DND-41 (cell line): ENCODE measurements around the gene CSNK1G1.

Source experiments
- ATAC-seq: fragments of 200-7000 bp; cut with Tn5 transposase; 3 replicates; pipeline ENCODE4 v1.9.1; 2021; ENCODE audit warnings: low read depth; ENCODE audit not compliant: insufficient read depth
- DNase-seq: peaks from one replicate; pipeline ENCODE4 v3.0.0-alpha.2; 2020
- H2AFZ ChIP-seq: 2 replicates; pipeline ENCODE4 v1.6.0; 2012; ENCODE audit warnings: low read depth, low read length
- H3K27ac ChIP-seq: 2 replicates; pipeline ENCODE4 v1.5.1; 2012; ENCODE audit warnings: low read length, inconsistent platforms
- H3K27me3 ChIP-seq: fragments of 200-600 bp; sonication (generic); 2 replicates; pipeline ENCODE4 v1.6.0; 2012; ENCODE audit warnings: low read length, mild to moderate bottlenecking, inconsistent platforms; ENCODE audit not compliant: insufficient read depth, poor library complexity
- H3K36me3 ChIP-seq: 2 replicates; pipeline ENCODE4 v1.5.1; 2012; ENCODE audit warnings: low read length, inconsistent platforms; ENCODE audit not compliant: insufficient read depth
- H3K4me1 ChIP-seq: 2 replicates; pipeline ENCODE4 v1.5.1; 2012; ENCODE audit warnings: mild to moderate bottlenecking, low read length; ENCODE audit not compliant: insufficient read depth
- H3K4me2 ChIP-seq: 2 replicates; pipeline ENCODE4 v1.6.0; 2012; ENCODE audit warnings: mild to moderate bottlenecking, moderate library complexity, low read length, inconsistent platforms; ENCODE audit not compliant: insufficient read depth
- H3K4me3 ChIP-seq, 2 experiments: fragments of 200-600 bp in 1 of 2; shearing (Covaris generic) in 1 of 2; 2 replicates each; pipeline ENCODE4 v1.5.1; 2012 to 2016; ENCODE audit warnings: inconsistent platforms in 2 of 2, low read length in 2 of 2, mild to moderate bottlenecking in 2 of 2, low read depth in 1 of 2, moderate library complexity in 1 of 2
- H3K79me2 ChIP-seq: 2 replicates; pipeline ENCODE4 v1.6.0; 2012; ENCODE audit warnings: low read length, inconsistent platforms; ENCODE audit not compliant: insufficient read depth
- H3K9ac ChIP-seq: 2 replicates; pipeline ENCODE4 v1.6.0; 2012; ENCODE audit warnings: low read depth, mild to moderate bottlenecking, inconsistent platforms, low read length, moderate library complexity
- H3K9me3 ChIP-seq: 2 replicates; pipeline ENCODE4 v1.5.1; 2012; ENCODE audit warnings: low read length, moderate library complexity, mild to moderate bottlenecking, inconsistent platforms; ENCODE audit not compliant: insufficient read depth, severe bottlenecking
- H4K20me1 ChIP-seq: 2 replicates; pipeline ENCODE4 v1.6.0; 2012; ENCODE audit warnings: low read length; ENCODE audit not compliant: insufficient read depth
- CTCF ChIP-seq: IDR thresholded peaks from 2 replicates; pipeline ENCODE4 v1.5.1; 2012; ENCODE audit warnings: borderline replicate concordance, low read length, moderate library complexity, mild to moderate bottlenecking; ENCODE audit not compliant: poor library complexity, severe bottlenecking; ENCODE audit errors: extremely low read depth
- EZH2 ChIP-seq: IDR thresholded peaks from 3 replicates; pipeline ENCODE4 v1.6.1; 2012; ENCODE audit warnings: borderline replicate concordance, low read depth, mild to moderate bottlenecking, moderate library complexity, low read length, inconsistent platforms; ENCODE audit not compliant: severe bottlenecking

The CSNK1G1 gene

GRCh38 chr15:64340355-64340754 is 15.6 kb downstream of the CSNK1G1 start:
- Histone ChIP-seq H3K9me3 (no peaks in the 10 kb centered on the region), H3K36me3 (peaks cover 7% of the 10 kb centered on the region; the same call in 1 of the 2 replicates), H3K9ac (no peak overlapping the region), H3K79me2 (peaks cover 9% of the 10 kb centered on the region), H3K27me3 (no peaks in the 10 kb centered on the region), H4K20me1 (no peaks in the 10 kb centered on the region), H2AFZ (no peak overlapping the region), H3K4me1 (no peaks in the 10 kb centered on the region), H3K4me3 (no peak overlapping the region), H3K27ac (no peak overlapping the region), H3K4me2 (no peak overlapping the region)
- no peak for TF ChIP-seq CTCF
- TF ChIP-seq EZH2 = no peak
- DNase-seq = no peak
- no peak for ATAC-seq

- H3K27me3 ChIP-seq = no peaks in the 10 kb centered on the region
- H4K20me1 ChIP-seq = no peaks in the 10 kb centered on the region
- no peaks in the 10 kb centered on the region for H3K4me1 ChIP-seq
- no peak for ATAC-seq
- DNase-seq = no peak
- H3K4me2 ChIP-seq = no peak overlapping the region
- TF ChIP-seq EZH2 (no peak), CTCF (no peak)
- peaks cover 10% of the 10 kb centered on the region; the same call in 1 of the 2 replicates for H3K79me2 ChIP-seq
- H3K4me3 ChIP-seq = no peak overlapping the region
- H2AFZ ChIP-seq = no peak overlapping the region
- H3K9ac ChIP-seq = no peak overlapping the region
- H3K36me3 ChIP-seq = peaks cover 7% of the 10 kb centered on the region; the same call in 1 of the 2 replicates
- H3K27ac ChIP-seq = no peak overlapping the region
- H3K9me3 ChIP-seq = no peaks in the 10 kb centered on the region
These were observed 18.2 kb downstream of the CSNK1G1 start for GRCh38 chr15:64337761-64338160.

- no peaks in the 10 kb centered on the region for H3K36me3 ChIP-seq
- H3K4me1 ChIP-seq = no peaks in the 10 kb centered on the region
- no peak for ATAC-seq
- H3K4me2 ChIP-seq = no peak overlapping the region
- H3K27me3 ChIP-seq = no peaks in the 10 kb centered on the region
- peaks cover 10% of the 10 kb centered on the region; the same call in 1 of the 2 replicates for H3K79me2 ChIP-seq
- H4K20me1 ChIP-seq = no peaks in the 10 kb centered on the region
- no peak overlapping the region for H2AFZ ChIP-seq
- no peak overlapping the region for H3K4me3 ChIP-seq
- H3K27ac ChIP-seq = no peak overlapping the region
- H3K9me3 ChIP-seq = no peaks in the 10 kb centered on the region
- TF ChIP-seq CTCF = no peak
- no peak overlapping the region for H3K9ac ChIP-seq
- DNase-seq = no peak
These were observed 21.7 kb downstream of the CSNK1G1 start for GRCh38 chr15:64333986-64334929.
